Transverse colon (tissue), 4 donors: ENCODE results near the gene OXT.

Source experiments
- CTCF ChIP-seq, 5 experiments: fragments of 200-600 bp in 3 of 5; fragments of 450-650 bp in 2 of 5; sonication (generic) in 3 of 5; IDR thresholded peaks; 1 replicate in 2 of 5; 2 replicates in 3 of 5; pipeline ENCODE4 v1.5.1; 2016 to 2017; ENCODE audit warnings: antibody characterized with exemption in 5 of 5, inconsistent platforms in 3 of 5, mild to moderate bottlenecking in 2 of 5, moderate library complexity in 1 of 5
- POLR2A ChIP-seq: fragments of 450-650 bp; IDR thresholded peaks from one replicate; pipeline ENCODE4 v1.6.1; 2016; ENCODE audit warnings: antibody characterized with exemption, mild to moderate bottlenecking, moderate library complexity
- POLR2AphosphoS5 ChIP-seq, 3 donors: sonication (generic); formaldehyde crosslinking; IDR thresholded peaks; one replicate each; pipeline ENCODE4 v1.6.1; 2016; ENCODE audit warnings: antibody characterized with exemption in 3 of 3

- no peak for TF ChIP-seq POLR2A
- TF ChIP-seq POLR2AphosphoS5 (IDR thresholded peaks at IDR 0.05), result no peak
- no peak for TF ChIP-seq CTCF (IDR thresholded peaks at IDR 0.05)
These were observed 3.4 kb downstream of the OXT start for GRCh38 chr20:3074812-3075211.
